K562 (cell line): Measurements from ENCODE around the gene CCDC85B. TPM values are rescaled to one million over a fixed set of nuclear protein-coding genes. Genes with fewer than 3 reads are reported as not detected.
A peak's percentile ranks its signal among the peaks of the same experiment; 100 is the strongest.

Experiments used
- ARID1B ChIP-seq: fragments of 450-650 bp; IDR thresholded peaks from 2 replicates; pipeline ENCODE4 v1.6.1; 2016; ENCODE audit warnings: antibody characterized with exemption, mild to moderate bottlenecking, inconsistent platforms
- ATF1 ChIP-seq, 2 experiments: fragments of 450-650 bp in 1 of 2; IDR thresholded peaks; 2 replicates each; pipeline ENCODE4 v1.6.1; 2016; ENCODE audit warnings: missing compliant biosample characterization in 1 of 2, missing genetic modification characterization in 1 of 2
- CXXC5 ChIP-seq: fragments of 250-450 bp; sonication (Bioruptor Pico); IDR thresholded peaks from 2 replicates; pipeline ENCODE4 v1.8.0; 2022; ENCODE audit warnings: inconsistent platforms, mild to moderate bottlenecking, moderate library complexity
- GABPB1 ChIP-seq: sonication (generic); formaldehyde crosslinking; IDR thresholded peaks from 2 replicates; pipeline ENCODE4 v1.8.0; 2022; ENCODE audit warnings: mild to moderate bottlenecking, missing genetic modification reagents
- JUND ChIP-seq, 2 experiments: IDR thresholded peaks; 2 replicates in 1 of 2; 3 replicates in 1 of 2; pipeline ENCODE4 v1.6.1; 2011; ENCODE audit warnings: borderline replicate concordance in 2 of 2, low read depth in 2 of 2, low read length in 2 of 2, improper control_type of control experiment in 1 of 2, missing biosample characterization in 1 of 2, missing genetic modification characterization in 1 of 2, missing genetic modification reagents in 1 of 2
- NR2C2 ChIP-seq, 2 experiments: fragments of 200-800 bp in 1 of 2; sonication (Bioruptor generic) in 1 of 2; sonication (generic) in 1 of 2; formaldehyde crosslinking in 1 of 2; IDR thresholded peaks; 2 replicates each; pipeline versions ENCODE4 v1.6.1 to v1.8.0; 2016 to 2022; ENCODE audit warnings: mild to moderate bottlenecking in 1 of 2, missing compliant biosample characterization in 1 of 2, missing genetic modification characterization in 1 of 2, missing genetic modification reagents in 1 of 2
- ZBTB1 ChIP-seq: sonication (generic); formaldehyde crosslinking; IDR thresholded peaks from 2 replicates; pipeline ENCODE4 v1.8.1; 2023; ENCODE audit warnings: missing genetic modification reagents, low read depth, mild to moderate bottlenecking, borderline replicate concordance
- ZNF668 ChIP-seq: fragments of 250-450 bp; sonication (Bioruptor Pico); IDR thresholded peaks from 2 replicates; pipeline ENCODE4 v1.8.0; 2022; ENCODE audit warnings: mild to moderate bottlenecking, inconsistent platforms
- polyA plus RNA-seq, 8 experiments: library from polyadenylated mRNA; depleted of rRNA in 4 of 8; stranded (reverse) in 5 of 8; unstranded in 3 of 8; fragments of >200 nt; fragmentation: Nextera tagmentation in 2 of 8; fragmentation: Illumina TruSeq in 1 of 8; extraction: Ambion mirVana in 2 of 8; extraction: Trizol in 1 of 8; gene quantifications; 2 replicates each; pipeline versions ENCODE4 v1.2.1 to v1.2.3, GENCODE V29; 2011 to 2014; ENCODE audit warnings: inconsistent platforms in 1 of 8, missing spikeins in 1 of 8
- total RNA-seq, 7 experiments: library from RNA; depleted of rRNA in 6 of 7; stranded (reverse); fragments of >200 nt in 6 of 7; fragmentation: Illumina TruSeq in 2 of 7; extraction: Trizol in 2 of 7; gene quantifications; 2 replicates each; pipeline versions ENCODE4 v1.2.1 to v1.2.3, GENCODE V29; 2011 to 2021; ENCODE audit warnings: low replicate concordance in 1 of 7
- TF ChIP-seq, protein P1 (sequence below): sonication (generic); formaldehyde crosslinking; IDR thresholded peaks from 2 replicates; pipeline ENCODE4 v1.8.1; 2022; ENCODE audit warnings: missing genetic modification reagents
- TF ChIP-seq, protein P2 (sequence below), 2 experiments: IDR thresholded peaks in 1 of 2; conservative IDR thresholded peaks in 1 of 2; 2 replicates each; pipeline ENCODE4 v1.6.1; 2016; ENCODE audit warnings: low read depth in 2 of 2, mild to moderate bottlenecking in 1 of 2, missing compliant biosample characterization in 1 of 2, missing genetic modification characterization in 1 of 2, moderate library complexity in 1 of 2

Gene CCDC85B
- total and polyA plus RNA-seq, 9 of the 15 experiments (the other 6 are each of a cell fraction or from before 2014, with no cell fraction given) = 0.14 to 138 (median 6.2) TPM

DNA sequence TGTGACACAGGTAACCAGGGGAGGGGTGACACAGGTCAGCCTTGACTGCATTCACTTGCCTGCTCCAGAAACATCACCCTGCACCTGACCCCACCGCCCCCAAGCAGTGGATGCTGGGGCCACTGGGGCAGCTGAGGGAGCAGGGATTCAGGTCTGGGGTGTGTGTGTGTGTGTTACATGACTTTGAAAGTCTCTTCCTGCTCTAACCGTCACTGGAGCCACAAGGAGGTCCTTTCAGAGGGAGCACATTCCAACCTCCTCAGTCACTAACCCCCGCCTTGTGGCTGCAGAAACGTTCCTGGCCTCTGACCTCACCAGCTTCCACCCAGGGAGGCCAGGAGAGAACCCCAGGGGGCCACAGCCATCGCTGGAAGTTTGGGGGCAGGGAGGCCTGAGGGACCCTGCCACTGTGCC is 12.6 kb downstream of the CCDC85B start (continued):
- TF ChIP-seq, protein P1, sequence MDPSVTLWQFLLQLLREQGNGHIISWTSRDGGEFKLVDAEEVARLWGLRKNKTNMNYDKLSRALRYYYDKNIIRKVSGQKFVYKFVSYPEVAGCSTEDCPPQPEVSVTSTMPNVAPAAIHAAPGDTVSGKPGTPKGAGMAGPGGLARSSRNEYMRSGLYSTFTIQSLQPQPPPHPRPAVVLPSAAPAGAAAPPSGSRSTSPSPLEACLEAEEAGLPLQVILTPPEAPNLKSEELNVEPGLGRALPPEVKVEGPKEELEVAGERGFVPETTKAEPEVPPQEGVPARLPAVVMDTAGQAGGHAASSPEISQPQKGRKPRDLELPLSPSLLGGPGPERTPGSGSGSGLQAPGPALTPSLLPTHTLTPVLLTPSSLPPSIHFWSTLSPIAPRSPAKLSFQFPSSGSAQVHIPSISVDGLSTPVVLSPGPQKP (CRISPR knock-in tag) = no peak
- TF ChIP-seq ARID1B (peak; percentile 54; the same call in 1 of the 2 replicates), ZBTB1 (CRISPR knock-in tag) (peak; percentile 86; the same call in 1 of the 2 replicates), ATF1 (CRISPR knock-in tag; IDR thresholded peaks at IDR 0.05) (no peak), ATF1 (tag; IDR thresholded peaks at IDR 0.05) (0 out of 2 replicates have a peak, but pooled peaks have one; percentile 11), ZNF668 (0 out of 2 replicates have a peak, but pooled peaks have one; percentile 17), CXXC5 (CRISPR knock-in tag) (0 out of 2 replicates have a peak, but pooled peaks have one; percentile 6), JUND (IDR thresholded peaks at IDR 0.05; ENCODE audit: borderline replicate concordance, low read depth, low read length) (peak; percentile 73), JUND (tag; IDR thresholded peaks at IDR 0.05; ENCODE audit: borderline replicate concordance, low read depth, low read length) (peak; percentile 73; the same call in 1 of the 3 replicates), NR2C2 (CRISPR knock-in tag; IDR thresholded peaks at IDR 0.05) (no peak), NR2C2 (tag; IDR thresholded peaks at IDR 0.05) (peak; percentile 72), GABPB1 (CRISPR knock-in tag) (no peak)
- TF ChIP-seq, protein P2, sequence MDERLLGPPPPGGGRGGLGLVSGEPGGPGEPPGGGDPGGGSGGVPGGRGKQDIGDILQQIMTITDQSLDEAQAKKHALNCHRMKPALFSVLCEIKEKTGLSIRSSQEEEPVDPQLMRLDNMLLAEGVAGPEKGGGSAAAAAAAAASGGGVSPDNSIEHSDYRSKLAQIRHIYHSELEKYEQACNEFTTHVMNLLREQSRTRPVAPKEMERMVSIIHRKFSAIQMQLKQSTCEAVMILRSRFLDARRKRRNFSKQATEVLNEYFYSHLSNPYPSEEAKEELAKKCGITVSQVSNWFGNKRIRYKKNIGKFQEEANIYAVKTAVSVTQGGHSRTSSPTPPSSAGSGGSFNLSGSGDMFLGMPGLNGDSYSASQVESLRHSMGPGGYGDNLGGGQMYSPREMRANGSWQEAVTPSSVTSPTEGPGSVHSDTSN (CRISPR knock-in tag; IDR thresholded peaks at IDR 0.05; ENCODE audit: low read depth) = no peak
- TF ChIP-seq, protein P2 (tag; conservative IDR thresholded peaks at IDR 0.05; ENCODE audit: low read depth) = no peak
